ENCODE data around the gene ADGRG4.
"Not testable (repeated sequence)": the region's sequence is repeated elsewhere in the genome, so short reads cannot be mapped to it uniquely, and the experiment has no call there.

ADGRG4 gene

DNA sequence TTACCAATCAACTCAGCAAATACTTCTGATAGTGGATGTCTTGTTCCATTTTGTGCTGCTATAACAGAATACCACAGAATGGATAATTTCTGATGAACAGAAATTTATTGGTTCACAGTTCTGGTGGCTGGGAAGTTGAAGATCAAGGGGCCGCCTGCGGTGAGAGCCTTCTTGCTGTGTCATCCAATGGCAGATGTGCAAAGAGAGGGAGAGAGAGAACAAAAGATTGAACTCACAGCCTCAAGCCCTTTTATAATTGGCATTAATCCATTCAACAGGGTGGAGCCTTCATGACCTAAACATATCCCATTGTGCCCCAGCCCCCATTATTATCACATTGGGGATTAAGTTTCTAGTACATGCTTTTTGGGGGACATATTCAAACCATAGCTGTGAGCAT, 86.1 kb downstream of the ADGRG4 start:
- DNase-seq: no peak

DNA sequence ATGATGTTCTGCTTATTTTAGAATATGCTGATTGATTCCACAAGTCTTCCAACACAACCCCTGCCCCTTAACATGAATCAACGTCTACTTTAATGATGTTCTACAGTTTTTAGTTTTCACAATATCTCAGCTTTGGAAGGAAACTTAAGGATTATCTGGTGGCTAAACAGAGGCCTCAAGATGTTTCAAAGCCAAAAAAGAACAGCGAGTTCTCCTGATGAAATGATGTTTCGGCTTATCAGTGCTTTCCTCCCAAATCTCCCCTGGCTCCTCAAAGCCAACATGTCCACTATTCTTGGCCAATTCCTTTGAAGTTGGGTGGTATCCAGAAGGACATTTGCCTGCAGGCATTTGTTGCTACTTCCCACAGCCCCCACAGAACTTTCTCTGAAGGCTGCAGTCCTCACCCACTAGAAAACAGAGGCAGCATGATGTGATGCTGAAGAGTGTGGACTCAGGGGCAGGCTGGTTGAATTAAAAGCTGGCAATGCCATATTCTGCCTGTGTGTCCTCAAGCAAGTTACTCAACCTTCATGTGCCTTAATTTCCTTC, 87.3 kb downstream of the ADGRG4 start:
- no peak for DNase-seq

DNA sequence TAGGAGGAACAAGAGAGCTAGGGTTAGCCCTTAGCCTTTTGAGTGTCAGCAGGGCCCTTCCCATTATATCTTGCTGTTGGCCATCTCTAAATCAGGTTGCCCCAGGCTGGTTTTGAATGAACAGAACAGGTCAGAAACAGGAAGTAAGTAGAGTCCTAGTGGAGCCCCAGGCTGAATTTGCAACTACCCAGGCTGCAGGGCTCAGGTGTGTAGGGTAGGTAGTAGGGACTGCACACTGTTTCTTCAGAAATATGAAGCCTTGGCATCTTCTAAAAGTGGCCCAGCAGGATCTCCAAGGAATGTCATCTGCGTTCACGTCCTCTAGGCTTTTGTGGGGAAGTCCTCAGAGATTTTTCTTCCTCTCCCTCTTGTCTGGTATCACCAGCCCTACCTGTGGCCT, 90.2 kb downstream of the ADGRG4 start:
- no peak for DNase-seq

DNA sequence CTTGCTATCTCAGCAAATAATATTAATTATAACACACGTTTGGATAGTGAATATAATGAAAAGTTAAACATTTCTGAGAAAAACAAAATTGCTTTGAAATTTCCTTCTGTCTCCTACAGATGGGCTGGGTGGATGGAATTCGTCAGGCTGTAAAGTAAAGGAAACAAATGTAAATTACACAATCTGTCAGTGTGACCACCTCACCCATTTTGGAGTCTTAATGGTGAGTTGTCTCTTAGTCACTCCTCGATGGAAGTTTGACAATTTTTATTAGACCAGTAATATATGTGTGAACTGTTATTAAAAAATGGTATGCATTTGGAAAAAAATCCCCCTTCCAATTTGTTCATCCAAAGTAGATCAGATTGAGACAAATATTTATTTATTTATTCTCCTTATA, 94.5 kb downstream of the ADGRG4 start:
- DNase-seq: no peak

DNA sequence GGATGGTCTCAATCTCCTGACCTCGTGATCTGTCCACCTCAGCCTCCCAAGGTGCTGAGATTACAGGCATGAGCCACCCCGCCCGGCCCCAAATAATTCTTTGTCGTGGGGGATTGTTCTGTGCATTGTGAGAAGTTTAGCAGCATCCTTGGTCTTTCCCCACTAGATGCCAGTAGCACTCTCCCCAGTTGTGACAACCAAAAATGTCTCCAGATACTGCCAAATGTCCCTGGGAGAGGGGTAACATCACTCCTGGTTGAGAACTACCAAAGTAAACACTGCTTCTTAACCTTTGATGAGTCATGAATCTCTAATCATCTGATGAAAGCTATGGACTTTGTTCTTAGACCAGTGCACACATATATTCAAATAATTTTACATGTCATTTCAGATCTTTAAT, 96.2 kb downstream of the ADGRG4 start:
- DNase-seq: no peak

DNA sequence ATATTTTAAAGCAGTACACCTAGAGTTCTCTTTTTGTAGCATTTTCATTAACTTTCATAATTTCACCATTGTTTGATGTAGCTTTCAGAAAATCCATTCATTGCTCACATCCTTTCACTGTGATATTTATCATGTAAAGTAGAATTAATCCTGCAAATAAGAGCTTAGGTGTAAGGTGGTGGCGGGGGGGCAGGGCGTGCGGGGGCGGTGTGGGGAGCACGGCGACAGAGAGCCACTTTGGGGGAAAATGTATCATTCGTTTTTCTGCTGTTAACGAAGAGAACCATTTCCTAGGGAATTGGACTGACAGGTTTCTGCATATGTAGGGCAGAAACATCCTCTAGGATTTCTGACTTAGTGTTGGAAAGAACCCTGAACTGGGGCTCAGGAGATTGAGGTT, 104.4 kb downstream of the ADGRG4 start:
- DNase-seq: no peak

DNA sequence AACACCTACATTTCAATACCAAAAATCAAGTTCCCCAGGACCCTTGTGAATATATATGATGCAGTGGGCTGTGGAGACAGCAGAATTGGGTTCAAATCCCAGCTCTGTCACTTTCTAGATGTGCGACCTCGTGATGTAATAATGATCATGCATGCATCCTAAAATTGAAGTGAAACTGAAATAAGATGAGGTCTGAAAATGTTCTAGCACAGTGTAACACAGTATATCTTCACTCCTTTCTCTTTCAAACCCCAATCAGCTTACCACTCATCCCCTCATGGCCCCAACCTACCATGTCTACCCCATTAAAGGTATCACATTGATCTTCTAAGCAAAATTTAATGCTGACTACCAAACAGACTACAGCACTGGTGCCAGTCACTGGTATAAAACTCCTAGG, 117.0 kb downstream of the ADGRG4 start:
- no peak for DNase-seq

DNA sequence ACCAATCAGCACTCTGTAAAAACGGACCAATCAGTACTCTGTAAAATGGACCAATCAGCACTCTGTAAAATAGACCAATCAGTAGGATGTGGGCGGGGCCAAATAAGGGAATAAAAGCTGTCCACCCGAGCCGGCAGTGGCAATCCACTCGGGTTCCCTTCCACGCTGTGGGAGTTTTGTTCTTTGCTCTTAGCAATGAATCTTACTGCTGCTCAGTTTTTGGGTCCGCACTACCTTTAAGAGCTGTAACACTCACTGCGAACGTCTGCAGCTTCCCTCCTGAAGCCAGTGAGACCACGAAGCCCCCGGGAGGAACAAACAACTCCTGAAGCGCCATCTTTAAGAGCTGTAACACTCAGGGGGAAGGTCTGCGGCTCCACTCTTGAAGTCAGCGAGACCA, 120.6 kb downstream of the ADGRG4 start:
- DNase-seq: no peak

DNA sequence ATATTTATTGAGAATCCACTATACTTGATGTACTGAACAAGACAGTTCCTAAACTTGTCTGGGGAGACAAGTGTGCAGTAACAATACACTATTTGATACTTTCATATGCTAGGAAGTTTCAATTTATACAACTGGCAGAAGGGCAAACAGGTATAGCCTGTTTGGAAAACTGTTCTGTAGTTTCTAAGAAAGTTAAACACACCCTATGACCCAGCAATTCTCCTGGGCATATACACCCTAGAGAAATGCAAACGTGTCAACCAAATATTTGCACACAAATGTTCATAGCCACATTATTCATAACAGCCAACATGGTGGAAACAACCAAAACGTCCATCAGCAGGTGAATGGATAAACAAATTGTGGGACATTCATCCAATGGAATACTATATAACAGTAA, 123.0 kb downstream of the ADGRG4 start:
- no peak for DNase-seq

DNA sequence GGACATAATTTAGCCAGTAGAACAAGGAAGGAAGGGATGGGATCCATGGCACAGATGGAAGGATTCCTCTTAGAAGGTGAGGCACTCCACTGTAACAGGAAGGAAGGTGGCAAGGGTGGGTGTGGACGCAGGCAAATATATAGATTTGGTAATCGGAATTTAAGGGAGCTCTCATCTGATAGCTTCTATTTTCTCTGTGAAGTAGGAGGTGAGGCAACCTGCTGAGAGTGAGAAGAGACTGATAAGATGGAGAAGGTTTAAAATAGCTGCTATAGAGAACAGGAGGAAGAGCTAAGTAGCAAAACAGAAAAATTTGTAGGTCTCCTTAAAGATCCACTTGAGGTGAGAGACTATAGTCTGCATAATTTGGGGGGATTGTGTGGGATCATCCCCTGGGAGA, 125.2 kb downstream of the ADGRG4 start:
- DNase-seq: no peak

DNA sequence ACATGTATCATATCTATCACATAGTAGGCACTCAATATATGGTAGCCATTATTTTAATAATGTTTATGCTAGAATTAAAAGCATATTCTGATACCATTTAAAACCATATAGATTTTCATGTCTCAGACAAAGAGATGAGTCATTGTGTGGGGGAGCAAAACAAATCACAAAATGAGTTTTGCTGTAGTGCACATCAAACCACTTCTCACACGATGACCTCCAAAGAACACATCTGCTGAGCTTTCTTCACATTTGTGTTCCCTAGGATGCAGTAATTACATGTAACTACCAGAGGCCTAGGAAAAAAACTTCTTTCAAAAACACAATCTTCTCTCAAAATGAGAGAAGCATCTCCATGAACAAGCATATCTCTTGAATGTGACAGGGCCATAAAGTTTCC, 130.9 kb downstream of the ADGRG4 start:
- DNase-seq: no peak

DNA sequence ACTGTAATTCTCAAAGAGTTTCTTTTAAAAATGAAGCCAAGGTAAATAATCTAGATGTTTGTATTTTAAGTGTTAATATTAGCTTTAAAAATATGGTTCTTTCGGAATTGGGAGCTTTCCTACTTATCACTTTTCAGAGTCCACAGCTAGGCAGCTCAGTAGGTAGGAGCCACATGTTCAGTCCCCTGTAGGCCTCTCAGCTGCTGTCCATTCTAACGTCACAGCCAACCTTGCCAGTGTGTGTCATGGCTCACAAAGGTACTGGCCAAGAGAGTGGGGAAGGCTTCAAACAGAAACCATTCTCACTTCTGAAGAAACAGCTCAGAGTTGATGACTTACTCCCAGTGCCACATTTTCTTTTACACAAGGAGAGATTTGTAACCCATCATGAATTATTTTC, 137.0 kb downstream of the ADGRG4 start:
- DNase-seq: no peak

DNA sequence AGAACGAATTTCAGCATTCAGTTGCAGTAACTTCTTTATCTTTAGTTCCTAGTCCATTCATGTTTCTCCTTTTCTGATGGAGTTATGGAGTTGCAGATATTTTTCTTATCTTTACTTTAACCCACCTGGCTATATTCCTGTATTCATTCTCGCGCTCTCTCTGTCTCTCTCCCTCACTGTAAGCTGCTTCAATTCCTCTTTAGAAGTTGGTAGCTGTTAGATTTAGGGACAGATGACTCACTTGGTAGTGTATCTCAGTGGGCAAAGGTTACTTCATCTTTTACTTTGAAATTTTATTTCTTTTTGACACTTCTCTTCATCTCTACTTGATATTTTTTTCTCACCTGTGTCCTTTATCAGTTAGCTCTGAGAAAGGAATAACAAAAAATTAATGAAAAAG, 137.4 kb downstream of the ADGRG4 start:
- DNase-seq: no peak

DNA sequence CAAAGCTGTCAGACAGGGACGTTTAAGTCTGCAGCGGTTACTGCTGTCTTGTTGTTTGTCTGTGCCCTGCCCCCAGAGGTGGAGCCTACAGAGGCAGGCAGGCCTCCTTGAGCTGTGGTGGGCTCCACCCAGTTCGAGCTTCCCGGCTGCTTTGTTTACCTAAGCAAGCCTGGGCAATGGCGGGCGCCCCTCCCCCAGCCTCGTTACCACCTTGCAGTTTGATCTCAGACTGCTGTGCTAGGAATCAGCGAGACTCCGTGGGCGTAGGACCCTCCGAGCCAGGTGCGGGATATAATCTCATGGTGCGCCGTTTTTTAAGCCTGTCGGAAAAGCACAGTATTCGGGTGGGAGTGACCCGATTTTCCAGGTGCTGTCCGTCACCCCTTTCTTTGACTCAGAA, 144.9 kb downstream of the ADGRG4 start:
- DNase-seq: not testable (repeated sequence)

DNA sequence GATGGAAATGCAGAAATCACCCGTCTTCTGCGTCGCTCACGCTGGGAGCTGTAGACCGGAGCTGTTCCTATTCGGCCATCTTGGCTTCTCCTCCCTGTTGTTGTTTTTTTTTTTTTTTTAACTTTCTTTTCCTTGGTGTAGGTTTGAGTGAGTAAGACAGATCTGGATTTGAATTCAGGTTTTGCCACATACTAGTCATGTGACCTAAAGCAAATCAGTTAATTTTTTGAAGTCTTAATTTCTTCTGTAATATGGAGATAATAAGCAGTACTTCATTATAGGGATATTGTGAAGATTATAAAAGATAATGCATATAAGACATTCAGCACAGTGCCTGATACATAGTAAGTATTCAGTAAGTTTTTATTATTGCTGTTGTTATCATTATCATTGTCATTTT, 145.4 kb downstream of the ADGRG4 start:
- DNase-seq: no peak

DNA sequence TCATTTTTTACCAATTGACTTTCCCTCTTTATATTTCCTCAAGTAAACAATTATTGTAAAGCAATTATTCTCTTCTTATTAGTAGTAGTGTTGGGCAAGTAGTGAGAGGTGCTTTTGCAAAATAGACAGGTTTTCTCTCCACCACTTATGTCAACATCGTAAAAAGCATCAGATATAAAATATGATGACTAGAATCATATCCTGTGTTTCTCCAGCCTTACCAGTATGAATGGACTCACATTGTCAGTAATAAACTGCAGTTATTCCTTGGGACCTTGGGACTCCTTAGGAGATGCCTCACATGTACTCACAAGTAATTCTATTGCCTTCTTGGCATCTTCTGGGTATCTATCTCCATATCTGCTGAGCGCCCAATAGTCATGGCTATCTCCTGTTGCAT, 146.5 kb downstream of the ADGRG4 start:
- DNase-seq: no peak

DNA sequence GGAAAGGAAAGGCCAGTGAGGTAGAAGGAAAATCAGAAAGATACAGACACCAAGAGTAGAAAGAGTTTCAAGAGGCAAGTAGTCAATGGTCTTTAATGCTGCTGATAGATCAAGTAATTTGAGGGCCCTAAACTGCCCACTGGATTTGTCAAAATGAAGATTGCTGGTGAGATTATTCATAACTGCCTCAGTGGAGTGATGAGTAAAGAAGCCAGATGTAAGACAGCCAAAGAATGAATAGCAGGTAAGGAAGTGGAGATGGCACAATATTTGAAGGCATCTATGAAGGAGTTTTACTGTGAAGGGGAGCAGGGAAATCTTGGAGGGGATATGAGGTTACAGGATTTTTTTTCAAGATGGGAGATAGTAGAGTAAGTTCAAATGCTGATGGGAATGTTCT, 147.2 kb downstream of the ADGRG4 start:
- DNase-seq: no peak

DNA sequence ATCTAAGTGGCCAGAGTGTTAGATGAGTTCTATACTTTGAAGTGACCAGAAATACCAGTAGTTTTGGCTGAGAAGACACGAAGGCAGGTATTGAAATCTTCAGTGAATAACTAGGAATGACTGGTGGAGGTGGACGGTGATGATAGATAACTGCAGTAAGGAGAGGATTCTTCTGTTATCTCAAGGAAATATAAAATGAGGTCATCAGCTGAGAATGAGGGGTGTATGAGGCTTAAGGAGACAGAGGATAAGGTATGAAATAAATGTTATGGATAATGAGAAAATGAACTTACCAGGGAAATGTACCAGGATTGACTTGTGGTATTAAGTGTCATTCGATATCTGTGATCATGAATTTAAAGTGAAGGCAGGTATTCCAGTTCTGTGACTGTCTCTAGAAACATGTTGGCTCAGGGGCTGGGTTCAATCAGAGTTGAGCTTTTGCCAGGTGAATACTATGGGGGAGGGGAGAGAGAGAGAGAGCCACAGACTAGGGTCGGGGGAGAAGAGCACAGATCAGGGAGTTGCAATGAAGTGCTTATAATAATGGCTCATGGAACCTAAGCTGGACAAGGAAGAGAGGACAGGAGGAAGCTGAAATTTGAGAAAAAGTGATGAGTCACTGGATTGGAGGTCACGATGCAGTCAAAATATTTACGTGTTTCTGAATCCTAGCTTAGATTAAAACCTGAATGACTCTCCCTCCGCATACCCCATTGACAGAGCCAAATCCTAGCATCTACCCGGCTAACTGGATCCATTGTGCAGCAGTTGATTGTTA, 149.5 kb downstream of the ADGRG4 start:
- DNase-seq: no peak

DNA sequence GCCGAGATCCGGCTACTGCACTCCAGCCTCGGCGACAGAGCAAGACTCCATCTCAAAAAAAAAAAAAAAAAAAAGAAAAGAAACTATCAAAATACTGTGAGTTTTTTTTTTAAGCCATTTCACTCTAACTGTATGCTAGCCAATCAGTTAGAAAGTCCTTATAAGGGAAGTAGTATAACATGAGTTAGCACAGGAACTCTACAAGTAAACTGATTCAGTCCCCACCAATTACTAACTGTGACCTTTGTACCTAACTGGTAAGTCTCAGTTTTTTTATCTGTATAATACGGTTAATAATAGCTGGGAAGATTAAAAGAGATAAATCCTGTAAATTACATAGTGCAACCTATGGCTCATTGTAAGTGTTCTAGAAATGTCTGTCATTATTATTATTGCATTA, 151.9 kb downstream of the ADGRG4 start:
- no peak for DNase-seq

DNA sequence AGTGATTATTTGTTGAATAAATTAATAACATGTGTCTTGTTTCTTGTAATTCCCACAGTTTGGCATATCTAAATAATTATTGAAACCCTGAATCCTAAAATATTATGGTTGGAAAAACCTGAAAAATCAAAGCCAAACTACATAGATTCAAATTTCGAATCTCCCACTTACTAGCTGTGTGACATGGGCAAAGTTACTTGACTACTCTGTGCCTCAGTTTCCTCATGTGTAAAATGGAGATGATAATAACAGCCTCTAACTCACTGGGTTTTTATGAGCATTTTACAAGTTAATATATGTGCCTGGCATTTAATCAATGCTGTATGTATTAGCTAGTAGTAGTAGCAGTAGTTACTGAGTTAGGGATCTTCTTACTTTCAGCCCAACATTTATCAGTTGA, 152.4 kb downstream of the ADGRG4 start:
- no peak for DNase-seq

DNA sequence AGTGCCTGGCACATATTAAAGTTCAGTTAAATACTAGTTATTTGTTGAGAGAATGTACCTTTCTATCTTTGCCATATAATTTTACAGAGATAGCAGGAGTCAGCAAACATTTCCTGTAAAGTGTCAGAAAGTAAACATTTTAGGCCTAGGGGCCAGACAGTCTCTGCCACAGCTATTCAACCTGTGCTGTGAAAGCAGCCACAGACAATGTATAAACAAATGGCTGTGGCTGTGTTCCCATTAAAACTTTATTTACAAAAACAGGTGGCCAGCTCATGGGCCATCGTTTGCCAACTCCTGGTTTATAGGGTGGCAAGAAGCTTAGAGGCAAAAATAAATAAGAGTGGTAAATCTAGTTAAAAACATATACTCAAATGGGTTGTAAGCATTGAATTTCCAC, 153.0 kb downstream of the ADGRG4 start:
- no peak for DNase-seq

DNA sequence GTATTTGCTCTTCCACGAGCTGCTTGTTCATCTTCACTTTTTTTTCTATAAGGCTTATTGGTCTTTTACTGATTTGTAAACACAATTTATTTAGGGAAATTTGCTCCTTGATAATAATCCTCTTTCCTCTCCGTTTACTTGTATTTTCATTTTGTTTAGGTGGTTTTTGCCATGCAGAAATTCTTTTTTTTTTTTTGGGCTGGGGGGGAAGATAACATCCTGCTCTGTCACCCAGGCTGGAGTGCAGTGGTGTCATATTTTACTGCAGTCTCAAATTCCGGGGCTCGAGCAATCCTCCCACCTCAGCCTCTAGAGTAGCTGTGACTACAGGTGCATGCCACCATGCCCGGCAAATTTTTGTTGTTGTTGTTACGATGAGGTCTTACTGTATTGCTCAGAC, 155.4 kb downstream of the ADGRG4 start:
- DNase-seq: no peak

DNA sequence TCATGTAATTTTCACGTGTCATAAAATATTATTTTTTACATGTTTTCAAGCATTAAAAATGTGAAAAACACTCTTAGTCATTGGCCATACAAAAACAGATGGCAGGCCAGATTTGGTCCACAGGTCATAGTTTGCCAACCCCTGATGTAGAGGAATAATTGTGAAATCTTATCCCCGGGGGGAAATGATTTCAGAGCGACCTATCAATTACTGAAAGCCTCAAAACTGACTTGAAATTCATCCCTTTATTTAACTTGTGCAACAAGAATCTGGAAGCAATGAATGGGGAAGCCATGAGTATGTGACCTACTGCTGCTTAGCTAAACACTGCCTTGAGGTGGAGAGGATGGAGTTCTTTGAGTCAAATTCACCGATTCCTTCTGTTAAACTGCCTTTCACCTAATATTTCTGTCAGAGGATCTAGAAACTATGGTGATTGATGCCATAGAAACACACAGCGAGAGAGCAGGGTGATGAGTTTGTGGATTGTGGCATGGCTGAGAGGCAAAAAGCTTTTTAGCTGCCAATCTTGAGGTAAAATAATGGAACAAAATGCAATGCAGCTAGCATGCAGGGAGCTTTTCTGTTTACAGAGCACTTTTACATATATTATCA, 156.6 kb downstream of the ADGRG4 start:
- no peak for DNase-seq

DNA sequence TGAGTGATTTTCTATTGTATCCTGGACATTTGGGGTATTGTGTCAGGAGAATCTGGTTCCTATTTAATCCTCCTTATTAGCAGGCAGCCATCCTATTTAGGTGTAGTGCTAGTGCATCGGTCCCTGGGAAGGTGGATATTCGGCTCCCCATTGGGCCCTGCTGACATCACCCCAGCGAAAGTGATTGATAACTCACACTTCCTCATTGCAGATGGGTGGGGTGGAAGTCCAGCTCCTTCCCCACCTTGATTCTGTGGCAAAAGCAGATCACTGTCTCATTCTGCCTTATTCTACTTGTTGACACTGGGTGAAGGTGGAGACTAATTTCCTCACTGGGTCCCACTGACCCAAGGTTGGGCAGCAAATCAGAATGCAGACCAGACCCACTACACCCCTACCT, 163.8 kb downstream of the ADGRG4 start:
- no peak for DNase-seq
